Measurements from ENCODE around the gene LRRC75A. TPM values are rescaled to one million over a fixed set of nuclear protein-coding genes. Genes with fewer than 3 reads are reported as not detected.

The LRRC75A gene
- total RNA-seq, 1 donor from 2014 or later = 0.98 TPM

- Mint-ChIP-seq H3K27me3 (no peaks in the 10 kb centered on the region), H3K4me1 (no peaks in the 10 kb centered on the region), H3K27ac (no peak overlapping the region), H3K4me3 (no peak overlapping the region), H3K9me3 (no peaks in the 10 kb centered on the region), H3K36me3 (ENCODE audit: low read depth) (no peaks in the 10 kb centered on the region)
- TF ChIP-seq CTCF (IDR thresholded peaks at IDR 0.05) = no peak
- ATAC-seq (ENCODE audit: low read depth) (no peak), DNase-seq (no peak)
- intact Hi-C loops (cut with micrococcal nuclease) = no loop called here
- ChIA-PET CTCF (no interaction called here), POLR2A (interaction anchor here (0.5 kb wide), 1 partner anchor 49 kb away, joined by 3 read pairs; no protein-coding TSS in a partner anchor)
Observed at GRCh38 chr17:16478649-16479048, 13.3 kb downstream of the LRRC75A start.

GRCh38 chr17:16477666-16478065 is 14.3 kb downstream of the LRRC75A start:
- no peak for TF ChIP-seq CTCF (IDR thresholded peaks at IDR 0.05)
- no peaks in the 10 kb centered on the region for H3K36me3 Mint-ChIP-seq (ENCODE audit: low read depth)
- CTCF ChIA-PET = no interaction called here
- H3K27ac Mint-ChIP-seq = no peak overlapping the region
- ATAC-seq (ENCODE audit: low read depth) (no peak), DNase-seq (no peak)
- H3K4me1 Mint-ChIP-seq = no peaks in the 10 kb centered on the region
- no peak overlapping the region for H3K4me3 Mint-ChIP-seq
- intact Hi-C loops (cut with micrococcal nuclease) = no loop called here
- no peaks in the 10 kb centered on the region for H3K27me3 Mint-ChIP-seq
- H3K9me3 Mint-ChIP-seq = no peaks in the 10 kb centered on the region
- POLR2A ChIA-PET = no interaction called here

DNA sequence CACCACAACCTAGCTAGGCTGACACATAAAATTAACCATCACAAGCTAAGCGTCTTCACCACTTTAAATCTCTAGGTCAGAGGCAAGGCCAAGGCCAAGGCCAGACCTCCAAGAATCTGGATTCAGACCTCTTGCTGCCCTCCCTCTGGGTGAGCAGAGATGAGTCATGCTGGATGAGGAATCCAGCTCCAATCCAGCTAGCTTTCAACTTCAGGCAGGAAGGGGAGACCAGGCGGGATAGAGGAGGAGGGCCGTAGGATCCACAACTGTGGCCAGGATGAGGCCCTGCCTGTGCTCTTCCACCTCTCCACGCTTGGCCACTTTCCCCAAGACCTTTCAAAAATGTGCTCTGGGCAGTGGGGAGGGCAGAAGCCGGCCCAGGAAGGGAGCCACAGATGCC is 14.7 kb downstream of the LRRC75A start:
- intact Hi-C loops (cut with micrococcal nuclease) = no loop called here
- DNase-seq (no peak), ATAC-seq (ENCODE audit: low read depth) (no peak)
- POLR2A ChIA-PET = no interaction called here
- no peaks in the 10 kb centered on the region for H3K9me3 Mint-ChIP-seq
- no peak overlapping the region for H3K4me3 Mint-ChIP-seq
- no peaks in the 10 kb centered on the region for H3K36me3 Mint-ChIP-seq (ENCODE audit: low read depth)
- CTCF ChIA-PET = no interaction called here
- H3K27me3 Mint-ChIP-seq = no peaks in the 10 kb centered on the region
- TF ChIP-seq CTCF (IDR thresholded peaks at IDR 0.05) = no peak
- no peaks in the 10 kb centered on the region for H3K4me1 Mint-ChIP-seq
- no peak overlapping the region for H3K27ac Mint-ChIP-seq

- POLR2A ChIA-PET = no interaction called here
- TF ChIP-seq CTCF (IDR thresholded peaks at IDR 0.05) = no peak
- H3K4me1 Mint-ChIP-seq = no peaks in the 10 kb centered on the region
- H3K4me3 Mint-ChIP-seq = no peak overlapping the region
- ATAC-seq (ENCODE audit: low read depth) = no peak
- CTCF ChIA-PET = no interaction called here
- no peak for DNase-seq
- intact Hi-C loops (cut with micrococcal nuclease) = no loop called here
- H3K36me3 Mint-ChIP-seq (ENCODE audit: low read depth) = no peaks in the 10 kb centered on the region
- H3K27ac Mint-ChIP-seq = no peak overlapping the region
- no peaks in the 10 kb centered on the region for H3K9me3 Mint-ChIP-seq
- no peaks in the 10 kb centered on the region for H3K27me3 Mint-ChIP-seq
Observed at GRCh38 chr17:16475179-16475704, 16.8 kb downstream of the LRRC75A start.

GRCh38 chr17:16474012-16474725 is 17.8 kb downstream of the LRRC75A start:
- Mint-ChIP-seq H3K27ac (no peak overlapping the region), H3K27me3 (no peaks in the 10 kb centered on the region), H3K4me3 (no peak overlapping the region), H3K9me3 (no peaks in the 10 kb centered on the region), H3K36me3 (ENCODE audit: low read depth) (no peaks in the 10 kb centered on the region), H3K4me1 (no peaks in the 10 kb centered on the region)
- ATAC-seq (ENCODE audit: low read depth) (no peak), DNase-seq (no peak)
- POLR2A ChIA-PET = no interaction called here
- CTCF ChIA-PET = no interaction called here
- intact Hi-C loops (cut with micrococcal nuclease) = no loop called here
- no peak for TF ChIP-seq CTCF (IDR thresholded peaks at IDR 0.05)

All from activated B cell treated with CpG ODN at 0.5 μM for 24 hours (primary cell).